Fibroblast of skin of back (primary cell): Measurements from ENCODE around the gene UBE2N.
"Not testable (repeated sequence)": the region's sequence is repeated elsewhere in the genome, so short reads cannot be mapped to it uniquely, and the experiment has no call there.

Experiments used
- DNase-seq: peaks from one replicate; pipeline ENCODE4 v3.0.0-alpha.2; 2013

UBE2N gene

GRCh38 chr12:93442411-93443340 lies 929 bp upstream of the UBE2N start:
- no peak for DNase-seq

DNA sequence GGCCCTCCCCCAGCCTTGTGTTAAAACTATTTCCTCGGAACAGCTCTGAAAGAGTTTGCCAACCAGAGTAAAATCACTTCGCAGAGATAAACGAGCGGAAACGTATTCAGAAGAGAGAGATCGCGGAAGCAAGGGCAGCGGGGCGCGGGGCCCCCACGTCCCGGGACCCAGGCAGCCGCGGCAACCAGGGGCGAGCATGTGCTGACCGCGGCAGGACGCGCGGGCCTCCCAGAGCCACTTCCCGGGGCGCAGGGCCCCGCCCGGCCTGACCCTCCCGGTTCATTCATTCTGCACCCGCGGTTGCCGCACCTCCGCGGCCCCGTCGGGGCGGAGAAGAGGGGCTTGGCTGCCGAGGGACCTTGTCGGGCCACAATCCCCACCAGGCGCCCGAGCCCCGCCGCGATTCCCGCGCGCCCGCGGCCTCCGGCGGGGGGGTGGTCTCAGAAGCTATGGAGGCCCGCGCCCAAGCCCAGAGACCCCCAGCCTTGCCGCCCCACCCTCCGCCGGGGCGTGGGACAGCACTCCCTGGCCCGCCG lies 598 bp downstream of the UBE2N start:
- no peak for DNase-seq

- no peak for DNase-seq
These were observed 1.5 kb downstream of the UBE2N start for GRCh38 chr12:93440043-93440835.

- no peak for DNase-seq
These were observed 3.3 kb downstream of the UBE2N start for GRCh38 chr12:93438266-93439050.

- peak; percentile 58 for DNase-seq
These were observed 7.4 kb downstream of the UBE2N start for GRCh38 chr12:93434256-93434865.

DNA sequence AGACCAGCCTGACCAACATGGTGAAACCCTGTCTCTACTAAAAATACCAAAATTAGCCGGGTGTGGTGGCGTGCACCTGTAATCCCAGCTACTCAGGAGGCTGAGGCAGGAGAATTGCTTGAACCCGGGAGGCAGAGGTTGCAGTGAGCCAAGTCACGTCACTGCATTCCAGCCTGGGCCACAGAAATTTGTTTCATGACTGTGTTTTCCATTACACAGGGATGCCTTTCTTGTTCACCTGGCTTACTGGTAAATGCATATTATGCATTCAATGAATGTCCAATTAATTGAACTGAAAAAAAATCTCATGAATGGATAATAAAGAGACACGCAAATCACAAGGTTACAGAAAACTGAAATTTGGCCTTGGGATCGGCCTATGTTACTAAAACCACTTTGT lies 9.7 kb downstream of the UBE2N start:
- not testable (repeated sequence) for DNase-seq

GRCh38 chr12:93430280-93430679 lies 11.5 kb downstream of the UBE2N start:
- peak; percentile 29 for DNase-seq

GRCh38 chr12:93429852-93430251 lies 11.9 kb downstream of the UBE2N start:
- DNase-seq = no peak

DNA sequence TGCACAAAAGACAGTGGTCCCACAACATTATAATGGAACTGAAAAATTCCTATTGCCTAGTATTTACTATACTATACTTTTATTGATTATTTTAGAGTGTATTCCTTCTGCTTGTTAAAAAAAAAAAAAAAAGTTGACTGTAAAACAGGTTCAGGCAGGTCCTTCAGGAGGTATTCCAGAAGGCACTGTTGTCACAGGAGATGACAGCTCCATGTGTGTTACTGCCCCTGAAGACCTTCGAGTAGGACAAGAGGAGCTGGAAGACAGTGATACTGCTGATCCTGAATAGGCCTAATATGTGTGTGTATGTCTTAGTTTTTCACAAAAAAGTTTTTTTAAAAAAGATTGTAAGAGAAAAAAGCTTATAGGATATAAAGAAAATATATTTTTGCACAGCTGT lies 12.3 kb downstream of the UBE2N start:
- DNase-seq = no peak

GRCh38 chr12:93427779-93428564 lies 13.8 kb downstream of the UBE2N start:
- peak; percentile 30 for DNase-seq

DNA sequence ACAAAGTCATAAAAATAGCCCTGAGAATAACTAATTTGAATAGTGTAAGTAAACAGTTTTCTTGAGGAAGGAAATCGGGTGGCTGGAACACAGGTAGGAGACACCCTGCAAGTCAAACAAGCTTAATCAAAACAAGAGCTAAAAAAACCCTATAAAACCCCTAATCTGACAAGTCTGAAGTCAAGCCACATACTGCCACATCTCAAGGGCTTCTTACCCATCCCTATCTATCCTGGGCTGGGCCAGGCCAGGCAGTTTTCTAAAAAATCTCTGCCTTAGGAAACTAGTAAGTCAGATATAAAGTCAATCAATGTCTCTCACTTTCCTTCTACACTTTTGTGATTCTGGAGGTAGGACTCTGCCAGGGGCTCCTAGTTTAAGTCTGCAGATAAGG lies 15.3 kb downstream of the UBE2N start:
- no peak for DNase-seq

DNA sequence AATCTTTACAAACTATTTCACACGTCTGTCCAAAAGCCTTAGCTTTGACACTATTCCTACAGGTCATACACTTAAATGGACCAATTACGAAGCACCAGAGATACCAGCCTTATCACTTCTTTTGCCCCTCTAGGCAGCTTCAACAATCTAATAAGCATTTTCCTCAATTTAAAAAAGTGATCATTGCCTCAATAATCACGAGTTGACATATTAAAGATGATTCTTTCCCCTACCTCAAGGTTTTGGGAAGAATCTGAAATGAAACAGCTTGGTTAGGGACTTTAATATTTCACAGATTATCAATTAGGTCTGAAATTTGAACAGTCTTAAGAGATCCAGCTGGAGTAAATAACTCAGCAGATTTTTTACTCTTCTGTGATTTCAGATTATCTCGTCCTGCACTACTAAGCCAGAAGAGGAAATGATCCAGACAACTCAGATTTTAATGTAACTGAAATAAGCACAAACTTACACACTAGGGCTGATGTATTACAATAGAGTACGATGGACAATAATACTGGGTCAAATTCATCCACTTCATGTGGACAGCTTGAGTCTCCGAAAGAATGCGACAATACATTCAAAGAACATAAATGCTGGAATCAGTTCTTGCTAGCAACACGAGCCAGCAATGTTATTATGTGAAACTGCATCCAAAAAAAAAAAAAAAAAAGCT lies 15.9 kb downstream of the UBE2N start:
- DNase-seq = no peak

DNA sequence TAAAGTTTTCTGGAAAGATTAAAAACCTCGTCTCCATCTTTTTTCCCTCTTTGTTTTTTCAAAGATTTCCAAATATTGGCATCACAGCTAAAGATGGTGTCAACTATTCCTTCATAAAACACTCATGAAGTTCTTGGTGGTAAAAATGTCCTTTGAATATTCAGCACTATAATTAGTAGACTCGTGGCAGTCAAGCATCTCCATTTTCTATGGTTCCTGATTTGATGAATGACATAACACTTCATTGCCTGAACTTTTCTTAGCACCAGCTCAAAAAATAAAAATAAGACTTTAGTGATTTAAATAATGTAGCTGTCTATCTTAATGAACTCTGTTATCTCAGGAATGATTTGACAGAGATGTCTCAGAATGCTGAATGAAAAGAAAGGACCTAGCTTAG lies 19.7 kb downstream of the UBE2N start:
- DNase-seq = no peak

- peak; percentile 61 for DNase-seq
These were observed 22.2 kb downstream of the UBE2N start for GRCh38 chr12:93419388-93420034.

DNA sequence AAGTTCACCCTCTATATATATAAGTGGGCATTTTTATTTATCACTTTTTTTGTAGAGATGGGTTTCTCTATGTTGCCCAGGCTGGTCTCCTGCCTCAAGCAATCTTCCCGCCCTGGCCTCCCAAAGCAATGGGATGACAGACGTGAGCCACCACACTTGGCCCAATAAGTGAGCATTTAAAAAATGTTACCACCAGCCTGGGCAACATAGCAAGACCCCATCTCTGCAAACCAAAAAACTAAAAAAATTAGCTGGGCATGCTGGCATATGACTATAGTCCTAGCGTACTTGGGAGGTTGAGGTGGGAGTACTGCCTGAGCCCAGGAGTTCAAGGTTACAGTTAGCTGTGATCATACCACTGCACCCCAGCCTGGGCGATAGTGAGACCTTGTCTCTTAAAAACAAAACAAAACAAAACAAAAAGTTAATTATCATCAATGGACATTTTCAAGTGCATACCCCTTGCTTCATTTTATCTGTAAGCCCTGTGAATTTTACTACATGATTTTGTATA lies 23.7 kb downstream of the UBE2N start:
- DNase-seq = no peak

DNA sequence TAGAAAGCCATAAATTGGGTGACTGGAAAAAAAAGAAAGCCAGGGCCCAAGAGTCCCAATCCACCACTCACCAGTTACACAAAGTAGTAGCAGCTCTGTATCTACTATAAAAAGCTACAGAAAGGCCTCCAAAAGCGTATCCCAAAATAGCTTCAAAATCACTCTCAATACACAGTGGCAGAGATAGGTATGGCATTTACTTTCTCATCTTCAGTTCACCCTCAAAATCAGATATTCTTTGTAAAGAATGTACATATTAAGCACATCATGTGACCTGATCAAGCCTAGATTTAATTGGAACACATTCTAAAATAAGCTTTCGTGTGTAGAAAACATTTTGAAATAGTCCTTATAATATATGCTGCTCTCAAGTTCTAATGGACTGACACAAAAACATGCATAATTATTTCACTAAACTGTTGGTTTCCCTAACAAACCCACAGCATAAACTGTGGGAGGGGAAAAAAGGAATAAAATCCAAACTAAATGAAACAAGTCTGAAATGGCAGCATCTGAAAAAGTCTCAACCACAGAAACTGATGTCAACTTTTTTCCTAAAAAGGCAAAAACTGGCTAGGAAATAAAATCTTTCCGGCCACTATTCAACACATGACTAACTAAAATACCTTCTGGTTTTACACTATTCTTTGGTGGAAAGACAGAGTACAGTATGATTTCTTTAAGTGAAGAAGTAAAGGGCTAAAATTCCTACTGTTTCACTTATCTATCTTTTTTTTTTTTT lies 25.9 kb downstream of the UBE2N start:
- DNase-seq = peak; percentile 89

GRCh38 chr12:93413064-93413463 lies 28.7 kb downstream of the UBE2N start:
- no peak for DNase-seq

DNA sequence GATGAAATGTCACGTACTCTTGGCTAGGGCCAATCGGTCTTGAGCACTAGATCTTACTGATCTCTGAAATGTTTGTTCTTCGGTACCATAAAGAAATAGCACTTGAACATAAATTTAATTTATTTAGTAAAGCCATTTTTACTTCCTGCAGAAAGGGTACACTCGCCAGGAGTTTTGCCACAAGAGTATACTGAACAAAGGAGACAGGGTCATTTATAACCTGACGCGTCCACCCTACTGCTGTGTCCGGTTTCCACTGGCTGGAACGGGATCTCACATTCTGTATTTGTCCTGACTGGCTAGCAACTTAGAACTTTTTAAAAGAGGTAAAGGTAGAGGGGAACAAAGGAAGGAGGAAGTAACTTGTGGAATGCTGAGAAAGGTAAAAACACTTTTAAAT lies 29.4 kb downstream of the UBE2N start:
- DNase-seq = not testable (repeated sequence)

GRCh38 chr12:93411060-93411459 lies 30.7 kb downstream of the UBE2N start:
- not testable (repeated sequence) for DNase-seq
